WTC11 (cell line): ENCODE measurements around the gene RIC1. TPM values are rescaled to one million over a fixed set of nuclear protein-coding genes. Genes with fewer than 3 reads are reported as not detected.

Source experiments
- ATAC-seq: fragments of 200-7000 bp; cut with Tn5 transposase; 2 replicates; pipeline ENCODE4 v1.10.0; 2021; ENCODE audit warnings: mild to moderate bottlenecking, moderate library complexity
- CTCF ChIA-PET: fragments of 300-600 bp; sonication (Branson Sonifier 250); formaldehyde crosslinking; loops from one replicate; lab custom pipeline; 2021; ENCODE audit warnings: antibody characterized with exemption; lab: Charles Lee
- POLR2A ChIA-PET: fragments of 350-600 bp; sonication (Branson Sonifier 250); formaldehyde crosslinking; loops from one replicate; lab custom pipeline; 2021; ENCODE audit warnings: antibody characterized with exemption; lab: Charles Lee
- DNase-seq: peaks from one replicate; pipeline ENCODE4 v3.0.0; 2021; ENCODE audit warnings: low spot score
- H3K27ac Mint-ChIP-seq: 2 replicates; pipeline ENCODE4 v1.8.0; 2021; ENCODE audit warnings: mixed read lengths
- H3K27me3 Mint-ChIP-seq: 2 replicates; pipeline ENCODE4 v1.8.0; 2021; ENCODE audit warnings: low read depth, mild to moderate bottlenecking, moderate library complexity, mixed read lengths
- H3K36me3 Mint-ChIP-seq: 2 replicates; pipeline ENCODE4 v1.8.0; 2021; ENCODE audit warnings: mixed read lengths
- H3K4me1 Mint-ChIP-seq: 2 replicates; pipeline ENCODE4 v1.8.0; 2022; ENCODE audit warnings: mixed read lengths
- H3K4me3 Mint-ChIP-seq: 2 replicates; pipeline ENCODE4 v1.8.0; 2021; ENCODE audit warnings: mild to moderate bottlenecking, moderate library complexity, mixed read lengths
- H3K9me3 Mint-ChIP-seq: 2 replicates; pipeline ENCODE4 v1.8.0; 2021; ENCODE audit warnings: mixed read lengths
- ETV6 ChIP-seq: sonication (generic); formaldehyde crosslinking; IDR thresholded peaks from 2 replicates; pipeline ENCODE4 v1.8.1; 2022; ENCODE audit warnings: mild to moderate bottlenecking, missing genetic modification reagents
- FOXJ3 ChIP-seq: sonication (generic); formaldehyde crosslinking; IDR thresholded peaks from 2 replicates; pipeline ENCODE4 v1.9.0; 2021; ENCODE audit warnings: missing genetic modification reagents, mild to moderate bottlenecking, borderline replicate concordance
- GRHL2 ChIP-seq: fragments of 250-450 bp; sonication (Bioruptor Pico); IDR thresholded peaks from 2 replicates; pipeline ENCODE4 v1.8.0; 2022; ENCODE audit warnings: mild to moderate bottlenecking, moderate library complexity; ENCODE audit not compliant: insufficient replicate concordance, severe bottlenecking
- IRF2 ChIP-seq: sonication (generic); formaldehyde crosslinking; IDR thresholded peaks from 2 replicates; pipeline ENCODE4 v1.8.0; 2022; ENCODE audit warnings: low read depth, missing genetic modification reagents, borderline replicate concordance
- KAT7 ChIP-seq: sonication (generic); formaldehyde crosslinking; IDR thresholded peaks from 2 replicates; pipeline ENCODE4 v1.8.1; 2023; ENCODE audit warnings: missing genetic modification reagents, mild to moderate bottlenecking, borderline replicate concordance
- MYBL2 ChIP-seq: sonication (generic); formaldehyde crosslinking; IDR thresholded peaks from 2 replicates; pipeline ENCODE4 v1.8.1; 2023; ENCODE audit warnings: mild to moderate bottlenecking, moderate library complexity, missing genetic modification reagents
- NFATC4 ChIP-seq: fragments of 250-450 bp; sonication (Bioruptor Pico); IDR thresholded peaks from 2 replicates; pipeline ENCODE4 v1.9.0; 2021; ENCODE audit warnings: mild to moderate bottlenecking
- NFE2L1 ChIP-seq: sonication (generic); formaldehyde crosslinking; IDR thresholded peaks from 2 replicates; pipeline ENCODE4 v1.8.1; 2023; ENCODE audit warnings: missing genetic modification reagents
- NR1H2 ChIP-seq: sonication (generic); formaldehyde crosslinking; IDR thresholded peaks from 2 replicates; pipeline ENCODE4 v1.9.0; 2021; ENCODE audit warnings: mild to moderate bottlenecking, moderate library complexity, missing genetic modification reagents
- NR2C2 ChIP-seq: sonication (generic); formaldehyde crosslinking; IDR thresholded peaks from 2 replicates; pipeline ENCODE4 v1.8.0; 2022; ENCODE audit warnings: mild to moderate bottlenecking, missing genetic modification reagents
- NR3C1 ChIP-seq: sonication (generic); formaldehyde crosslinking; conservative IDR thresholded peaks from 2 replicates; pipeline ENCODE4 v1.8.1; 2023; ENCODE audit warnings: low read depth, mild to moderate bottlenecking, missing genetic modification reagents
- RORB ChIP-seq: fragments of 250-450 bp; sonication (Bioruptor Pico); IDR thresholded peaks from 2 replicates; pipeline ENCODE4 v1.9.0; 2021; ENCODE audit warnings: mild to moderate bottlenecking
- ZBTB21 ChIP-seq: sonication (generic); formaldehyde crosslinking; IDR thresholded peaks from 2 replicates; pipeline ENCODE4 v1.8.1; 2023; ENCODE audit warnings: mild to moderate bottlenecking, missing genetic modification reagents, borderline replicate concordance
- ZNF416 ChIP-seq: fragments of 250-450 bp; sonication (Bioruptor Pico); IDR thresholded peaks from 2 replicates; pipeline ENCODE4 v1.9.0; 2021; ENCODE audit warnings: mild to moderate bottlenecking, inconsistent platforms
- ZNF423 ChIP-seq: fragments of 250-450 bp; sonication (Bioruptor Pico); IDR thresholded peaks from 2 replicates; pipeline ENCODE4 v2.1.2; 2022; ENCODE audit warnings: mild to moderate bottlenecking, moderate library complexity
- total RNA-seq: library from RNA; stranded (reverse); gene quantifications from 3 replicates; pipeline ENCODE4 v1.2.3, GENCODE V29; 2021
- TF ChIP-seq, protein P1 (sequence below): sonication (generic); formaldehyde crosslinking; IDR thresholded peaks from 2 replicates; pipeline ENCODE4 v1.8.1; 2023; ENCODE audit warnings: mild to moderate bottlenecking, moderate library complexity, missing genetic modification reagents
- TF ChIP-seq, protein P2 (sequence below): fragments of 250-450 bp; sonication (Bioruptor Pico); IDR thresholded peaks from 2 replicates; pipeline ENCODE4 v1.9.0; 2021; ENCODE audit warnings: mild to moderate bottlenecking
- TF ChIP-seq, protein P3 (sequence below): sonication (generic); formaldehyde crosslinking; IDR thresholded peaks from 2 replicates; pipeline ENCODE4 v1.8.1; 2023; ENCODE audit warnings: mild to moderate bottlenecking, missing genetic modification reagents
- TF ChIP-seq, protein P4 (sequence below): sonication (generic); formaldehyde crosslinking; conservative IDR thresholded peaks from 2 replicates; pipeline ENCODE4 v1.8.1; 2022; ENCODE audit warnings: mild to moderate bottlenecking, missing genetic modification reagents
- TF ChIP-seq, protein P5 (sequence below): sonication (generic); formaldehyde crosslinking; IDR thresholded peaks from 2 replicates; pipeline ENCODE4 v1.8.0; 2022; ENCODE audit warnings: mild to moderate bottlenecking, missing genetic modification reagents
- TF ChIP-seq, protein P6 (sequence below): sonication (generic); formaldehyde crosslinking; IDR thresholded peaks from 2 replicates; pipeline ENCODE4 v1.8.1; 2023; ENCODE audit warnings: mild to moderate bottlenecking, missing genetic modification reagents, borderline replicate concordance
- TF ChIP-seq, protein P7 (sequence below): sonication (generic); formaldehyde crosslinking; IDR thresholded peaks from 2 replicates; pipeline ENCODE4 v1.8.1; 2022; ENCODE audit warnings: mild to moderate bottlenecking, missing genetic modification reagents, moderate library complexity, borderline replicate concordance

The RIC1 gene
- total RNA-seq, 1 experiment from 2014 or later = 18.9 TPM

DNA sequence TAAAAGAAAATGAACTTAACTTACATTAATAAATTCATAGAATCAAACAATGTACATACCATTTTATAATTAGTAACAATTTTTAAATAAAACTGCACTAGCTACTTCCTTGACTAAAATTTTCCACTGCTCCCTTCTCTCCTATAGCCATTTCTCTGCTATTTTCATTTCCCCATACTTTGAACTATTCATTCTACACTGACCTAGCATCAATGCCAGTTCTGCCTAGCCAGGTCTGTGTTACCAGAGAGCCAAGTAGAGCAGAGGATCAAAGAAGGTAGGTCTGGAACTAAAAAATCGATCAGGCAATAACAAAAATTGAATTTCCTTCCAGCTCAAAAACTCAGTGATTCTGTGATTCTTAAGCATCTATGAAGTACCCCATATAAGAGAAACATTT is 119.5 kb downstream of the RIC1 start:
- CTCF ChIA-PET = no interaction called here
- POLR2A ChIA-PET = no interaction called here
- H3K4me3 Mint-ChIP-seq = no peak overlapping the region
- TF ChIP-seq NR2C2 = no peak
- TF ChIP-seq, protein P1, sequence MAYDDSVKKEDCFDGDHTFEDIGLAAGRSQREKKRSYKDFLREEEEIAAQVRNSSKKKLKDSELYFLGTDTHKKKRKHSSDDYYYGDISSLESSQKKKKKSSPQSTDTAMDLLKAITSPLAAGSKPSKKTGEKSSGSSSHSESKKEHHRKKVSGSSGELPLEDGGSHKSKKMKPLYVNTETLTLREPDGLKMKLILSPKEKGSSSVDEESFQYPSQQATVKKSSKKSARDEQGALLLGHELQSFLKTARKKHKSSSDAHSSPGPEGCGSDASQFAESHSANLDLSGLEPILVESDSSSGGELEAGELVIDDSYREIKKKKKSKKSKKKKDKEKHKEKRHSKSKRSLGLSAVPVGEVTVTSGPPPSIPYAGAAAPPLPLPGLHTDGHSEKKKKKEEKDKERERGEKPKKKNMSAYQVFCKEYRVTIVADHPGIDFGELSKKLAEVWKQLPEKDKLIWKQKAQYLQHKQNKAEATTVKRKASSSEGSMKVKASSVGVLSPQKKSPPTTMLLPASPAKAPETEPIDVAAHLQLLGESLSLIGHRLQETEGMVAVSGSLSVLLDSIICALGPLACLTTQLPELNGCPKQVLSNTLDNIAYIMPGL (CRISPR knock-in tag) = no peak
- TF ChIP-seq, protein P2, sequence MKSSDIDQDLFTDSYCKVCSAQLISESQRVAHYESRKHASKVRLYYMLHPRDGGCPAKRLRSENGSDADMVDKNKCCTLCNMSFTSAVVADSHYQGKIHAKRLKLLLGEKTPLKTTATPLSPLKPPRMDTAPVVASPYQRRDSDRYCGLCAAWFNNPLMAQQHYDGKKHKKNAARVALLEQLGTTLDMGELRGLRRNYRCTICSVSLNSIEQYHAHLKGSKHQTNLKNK (CRISPR knock-in tag) = no peak
- TF ChIP-seq, protein P3, sequence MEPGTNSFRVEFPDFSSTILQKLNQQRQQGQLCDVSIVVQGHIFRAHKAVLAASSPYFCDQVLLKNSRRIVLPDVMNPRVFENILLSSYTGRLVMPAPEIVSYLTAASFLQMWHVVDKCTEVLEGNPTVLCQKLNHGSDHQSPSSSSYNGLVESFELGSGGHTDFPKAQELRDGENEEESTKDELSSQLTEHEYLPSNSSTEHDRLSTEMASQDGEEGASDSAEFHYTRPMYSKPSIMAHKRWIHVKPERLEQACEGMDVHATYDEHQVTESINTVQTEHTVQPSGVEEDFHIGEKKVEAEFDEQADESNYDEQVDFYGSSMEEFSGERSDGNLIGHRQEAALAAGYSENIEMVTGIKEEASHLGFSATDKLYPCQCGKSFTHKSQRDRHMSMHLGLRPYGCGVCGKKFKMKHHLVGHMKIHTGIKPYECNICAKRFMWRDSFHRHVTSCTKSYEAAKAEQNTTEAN (CRISPR knock-in tag) = no peak
- TF ChIP-seq, protein P4, sequence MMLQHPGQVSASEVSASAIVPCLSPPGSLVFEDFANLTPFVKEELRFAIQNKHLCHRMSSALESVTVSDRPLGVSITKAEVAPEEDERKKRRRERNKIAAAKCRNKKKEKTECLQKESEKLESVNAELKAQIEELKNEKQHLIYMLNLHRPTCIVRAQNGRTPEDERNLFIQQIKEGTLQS (CRISPR knock-in tag) = no peak
- TF ChIP-seq NFE2L1 = no peak
- no peak for TF ChIP-seq MYBL2 (CRISPR knock-in tag)
- TF ChIP-seq GRHL2 (CRISPR knock-in tag) = no peak
- TF ChIP-seq KAT7 (CRISPR knock-in tag) = no peak
- no peak for TF ChIP-seq NR1H2
- peaks cover 22% of the 10 kb centered on the region for H3K36me3 Mint-ChIP-seq
- no peaks in the 10 kb centered on the region for H3K27me3 Mint-ChIP-seq
- H3K4me1 Mint-ChIP-seq = no peaks in the 10 kb centered on the region
- ATAC-seq = no peak
- no peaks in the 10 kb centered on the region for H3K9me3 Mint-ChIP-seq
- no peak overlapping the region for H3K27ac Mint-ChIP-seq
- no peak for DNase-seq

DNA sequence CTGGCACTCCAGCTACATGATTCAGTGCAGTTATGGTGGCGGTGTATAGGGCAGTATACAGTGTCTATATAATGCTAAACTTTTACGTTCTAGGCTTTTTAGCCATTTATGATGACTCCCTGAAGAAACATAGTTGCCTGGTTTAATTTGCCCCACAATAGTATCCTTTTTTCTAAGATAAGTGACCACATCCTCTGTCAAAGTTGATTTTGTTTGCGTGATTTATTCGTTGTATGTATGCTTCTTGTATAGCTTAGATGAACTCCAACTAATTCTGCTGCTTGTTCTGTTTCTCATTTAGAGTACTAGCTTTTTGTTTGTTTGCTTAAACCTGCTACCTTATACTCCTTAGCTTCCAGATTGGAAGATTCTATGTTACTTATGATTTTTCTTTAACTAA is 120.4 kb downstream of the RIC1 start:
- Mint-ChIP-seq H3K27me3 (no peaks in the 10 kb centered on the region), H3K4me3 (no peak overlapping the region), H3K4me1 (no peaks in the 10 kb centered on the region), H3K36me3 (peaks cover 25% of the 10 kb centered on the region), H3K27ac (no peak overlapping the region), H3K9me3 (no peaks in the 10 kb centered on the region)
- DNase-seq (no peak), ATAC-seq (no peak)
- ChIA-PET POLR2A (interaction anchor here (0.6 kb wide), 1 partner anchor 13 kb away, joined by 5 read pairs; no protein-coding TSS in a partner anchor), CTCF (interaction anchor here (0.7 kb wide), 1 partner anchor 19 kb away, joined by 3 read pairs; no protein-coding TSS in a partner anchor)
- TF ChIP-seq ZBTB21 (CRISPR knock-in tag) (no peak), RORB (CRISPR knock-in tag) (no peak), NR3C1 (CRISPR knock-in tag) (no peak), ETV6 (CRISPR knock-in tag) (no peak), FOXJ3 (no peak), IRF2 (CRISPR knock-in tag) (no peak), ZNF423 (CRISPR knock-in tag) (no peak), ZNF416 (CRISPR knock-in tag) (no peak), NFATC4 (CRISPR knock-in tag) (no peak)
- TF ChIP-seq, protein P5, sequence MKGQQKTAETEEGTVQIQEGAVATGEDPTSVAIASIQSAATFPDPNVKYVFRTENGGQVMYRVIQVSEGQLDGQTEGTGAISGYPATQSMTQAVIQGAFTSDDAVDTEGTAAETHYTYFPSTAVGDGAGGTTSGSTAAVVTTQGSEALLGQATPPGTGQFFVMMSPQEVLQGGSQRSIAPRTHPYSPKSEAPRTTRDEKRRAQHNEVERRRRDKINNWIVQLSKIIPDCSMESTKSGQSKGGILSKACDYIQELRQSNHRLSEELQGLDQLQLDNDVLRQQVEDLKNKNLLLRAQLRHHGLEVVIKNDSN = no peak
- TF ChIP-seq, protein P6, sequence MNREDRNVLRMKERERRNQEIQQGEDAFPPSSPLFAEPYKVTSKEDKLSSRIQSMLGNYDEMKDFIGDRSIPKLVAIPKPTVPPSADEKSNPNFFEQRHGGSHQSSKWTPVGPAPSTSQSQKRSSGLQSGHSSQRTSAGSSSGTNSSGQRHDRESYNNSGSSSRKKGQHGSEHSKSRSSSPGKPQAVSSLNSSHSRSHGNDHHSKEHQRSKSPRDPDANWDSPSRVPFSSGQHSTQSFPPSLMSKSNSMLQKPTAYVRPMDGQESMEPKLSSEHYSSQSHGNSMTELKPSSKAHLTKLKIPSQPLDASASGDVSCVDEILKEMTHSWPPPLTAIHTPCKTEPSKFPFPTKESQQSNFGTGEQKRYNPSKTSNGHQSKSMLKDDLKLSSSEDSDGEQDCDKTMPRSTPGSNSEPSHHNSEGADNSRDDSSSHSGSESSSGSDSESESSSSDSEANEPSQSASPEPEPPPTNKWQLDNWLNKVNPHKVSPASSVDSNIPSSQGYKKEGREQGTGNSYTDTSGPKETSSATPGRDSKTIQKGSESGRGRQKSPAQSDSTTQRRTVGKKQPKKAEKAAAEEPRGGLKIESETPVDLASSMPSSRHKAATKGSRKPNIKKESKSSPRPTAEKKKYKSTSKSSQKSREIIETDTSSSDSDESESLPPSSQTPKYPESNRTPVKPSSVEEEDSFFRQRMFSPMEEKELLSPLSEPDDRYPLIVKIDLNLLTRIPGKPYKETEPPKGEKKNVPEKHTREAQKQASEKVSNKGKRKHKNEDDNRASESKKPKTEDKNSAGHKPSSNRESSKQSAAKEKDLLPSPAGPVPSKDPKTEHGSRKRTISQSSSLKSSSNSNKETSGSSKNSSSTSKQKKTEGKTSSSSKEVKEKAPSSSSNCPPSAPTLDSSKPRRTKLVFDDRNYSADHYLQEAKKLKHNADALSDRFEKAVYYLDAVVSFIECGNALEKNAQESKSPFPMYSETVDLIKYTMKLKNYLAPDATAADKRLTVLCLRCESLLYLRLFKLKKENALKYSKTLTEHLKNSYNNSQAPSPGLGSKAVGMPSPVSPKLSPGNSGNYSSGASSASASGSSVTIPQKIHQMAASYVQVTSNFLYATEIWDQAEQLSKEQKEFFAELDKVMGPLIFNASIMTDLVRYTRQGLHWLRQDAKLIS = no peak
- TF ChIP-seq, protein P7, sequence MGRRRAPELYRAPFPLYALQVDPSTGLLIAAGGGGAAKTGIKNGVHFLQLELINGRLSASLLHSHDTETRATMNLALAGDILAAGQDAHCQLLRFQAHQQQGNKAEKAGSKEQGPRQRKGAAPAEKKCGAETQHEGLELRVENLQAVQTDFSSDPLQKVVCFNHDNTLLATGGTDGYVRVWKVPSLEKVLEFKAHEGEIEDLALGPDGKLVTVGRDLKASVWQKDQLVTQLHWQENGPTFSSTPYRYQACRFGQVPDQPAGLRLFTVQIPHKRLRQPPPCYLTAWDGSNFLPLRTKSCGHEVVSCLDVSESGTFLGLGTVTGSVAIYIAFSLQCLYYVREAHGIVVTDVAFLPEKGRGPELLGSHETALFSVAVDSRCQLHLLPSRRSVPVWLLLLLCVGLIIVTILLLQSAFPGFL = no peak
